Body of pancreas (tissue), 4 donors: ENCODE measurements around the gene TRNAU1AP.

Source experiments
- CTCF ChIP-seq, 7 experiments: fragments of 450-650 bp in 4 of 7; fragments of 200-600 bp in 3 of 7; sonication (generic) in 3 of 7; IDR thresholded peaks; one replicate each; pipeline ENCODE4 v1.5.1; 2016 to 2019; ENCODE audit warnings: antibody characterized with exemption in 7 of 7
- POLR2A ChIP-seq, 3 donors: fragments of 450-650 bp; IDR thresholded peaks; one replicate each; pipeline ENCODE4 v1.6.1; 2016; ENCODE audit warnings: antibody characterized with exemption in 3 of 3, mild to moderate bottlenecking in 2 of 3

GRCh38 chr1:28578696-28579218, 25.9 kb downstream of the TRNAU1AP start:
- TF ChIP-seq CTCF (IDR thresholded peaks at IDR 0.05) (no peak), POLR2A (IDR thresholded peaks at IDR 0.05) (no peak)
